ENCODE results near the gene CDH4.

Gene CDH4

GRCh38 chr20:61833807-61834610 lies 581.9 kb downstream of the CDH4 start:
- Histone ChIP-seq H3K36me3 (no peaks in the 10 kb centered on the region), H3K4me1 (ENCODE audit: control insufficient read depth in 1 of 2, insufficient read depth in 1 of 2, low read depth in 1 of 2, low read length in 1 of 2) (no peaks in the 10 kb centered on the region), H3K4me3 (ENCODE audit: low read depth in 1 of 2, low read length in 1 of 2) (no peak overlapping the region), H3K27ac (no peak overlapping the region), H3K9me3 (no peaks in the 10 kb centered on the region), H3K27me3 (peaks cover 22% of the 10 kb centered on the region)
- no peak for TF ChIP-seq CTCF (IDR thresholded peaks at IDR 0.05)

- H3K9me3 ChIP-seq = no peaks in the 10 kb centered on the region
- H3K27ac ChIP-seq = no peak overlapping the region
- H3K27me3 ChIP-seq = peaks cover 13% of the 10 kb centered on the region
- TF ChIP-seq CTCF (IDR thresholded peaks at IDR 0.05) = no peak
- no peak overlapping the region for H3K4me3 ChIP-seq (ENCODE audit: low read depth in 1 of 2, low read length in 1 of 2)
- H3K36me3 ChIP-seq = no peaks in the 10 kb centered on the region
- H3K4me1 ChIP-seq (ENCODE audit: control insufficient read depth in 1 of 2, insufficient read depth in 1 of 2, low read depth in 1 of 2, low read length in 1 of 2) = no peaks in the 10 kb centered on the region
These were observed 583.2 kb downstream of the CDH4 start for GRCh38 chr20:61835301-61835700.

- no peak overlapping the region for H3K27ac ChIP-seq
- no peaks in the 10 kb centered on the region for H3K4me1 ChIP-seq (ENCODE audit: control insufficient read depth in 1 of 2, insufficient read depth in 1 of 2, low read depth in 1 of 2, low read length in 1 of 2)
- H3K4me3 ChIP-seq (ENCODE audit: low read depth in 1 of 2, low read length in 1 of 2) = no peak overlapping the region
- H3K9me3 ChIP-seq = no peaks in the 10 kb centered on the region
- H3K27me3 ChIP-seq = peaks cover 7% of the 10 kb centered on the region
- no peak for TF ChIP-seq CTCF (IDR thresholded peaks at IDR 0.05)
- no peaks in the 10 kb centered on the region for H3K36me3 ChIP-seq
These were observed 583.8 kb downstream of the CDH4 start for GRCh38 chr20:61835791-61836350.

- Histone ChIP-seq H3K9me3 (no peaks in the 10 kb centered on the region), H3K4me1 (ENCODE audit: control insufficient read depth in 1 of 2, insufficient read depth in 1 of 2, low read depth in 1 of 2, low read length in 1 of 2) (no peaks in the 10 kb centered on the region), H3K4me3 (ENCODE audit: low read depth in 1 of 2, low read length in 1 of 2) (no peak overlapping the region), H3K27ac (no peak overlapping the region), H3K27me3 (no peaks in the 10 kb centered on the region), H3K36me3 (no peaks in the 10 kb centered on the region)
- no peak for TF ChIP-seq CTCF (IDR thresholded peaks at IDR 0.05)
These were observed 585.1 kb downstream of the CDH4 start for GRCh38 chr20:61837200-61837599.

GRCh38 chr20:61839223-61839911 lies 587.3 kb downstream of the CDH4 start:
- Histone ChIP-seq H3K27ac (no peak overlapping the region), H3K27me3 (no peaks in the 10 kb centered on the region), H3K4me3 (ENCODE audit: low read depth in 1 of 2, low read length in 1 of 2) (no peak overlapping the region), H3K4me1 (ENCODE audit: control insufficient read depth in 1 of 2, insufficient read depth in 1 of 2, low read depth in 1 of 2, low read length in 1 of 2) (no peaks in the 10 kb centered on the region), H3K36me3 (no peaks in the 10 kb centered on the region), H3K9me3 (no peaks in the 10 kb centered on the region)
- TF ChIP-seq CTCF (IDR thresholded peaks at IDR 0.05) = no peak
